Measurements from ENCODE around the gene DYNLRB1. TPM values are rescaled to one million over a fixed set of nuclear protein-coding genes. Genes with fewer than 3 reads are reported as not detected.

The DYNLRB1 gene
- total and polyA plus RNA-seq, 2 of the 13 experiments (the other 11 are each of a cell fraction or from before 2014, with no cell fraction given) = 140 to 244 TPM

GRCh38 chr20:34579191-34579978, 63.2 kb downstream of the DYNLRB1 start:
- ChIA-PET POLR2A (no interaction called here), CTCF (ENCODE audit: low intra/inter-chr PET ratio, low total read pairs) (interaction anchor here (1.3 to 2.0 kb wide), 2 partner anchors 175 to 191 kb away, joined by 3 to 25 read pairs; no protein-coding TSS in a partner anchor)
- H3K9ac ChIP-seq (ENCODE audit: insufficient read depth, low read depth, low read length) = no peak overlapping the region
- no TSS peak for BruUV-seq (replicated peaks)
- intact Hi-C loops (cut with micrococcal nuclease; ENCODE audit: unreplicated experiment) = no loop called here
- H3K27ac ChIP-seq (ENCODE audit: extremely low read length, insufficient read depth, low read length) = no peak overlapping the region
- no peak overlapping the region for H3K4me3 ChIP-seq (replicated peaks in 1 of 3; ENCODE audit: insufficient read depth in 1 of 3, low read depth in 2 of 3, low read length in 3 of 3)
- DNase-seq (ENCODE audit: low spot score) (peak; percentile 45), ATAC-seq (peak; percentile 72), FAIRE-seq (no peak)
- H3K4me1 ChIP-seq (ENCODE audit: insufficient read depth, low read length) = peaks cover 14% of the 10 kb centered on the region
- no peaks in the 10 kb centered on the region for H3K27me3 ChIP-seq (ENCODE audit: control insufficient read depth in 1 of 2, insufficient read depth in 2 of 2, low read length in 2 of 2)
- no peaks in the 10 kb centered on the region for H4K20me1 ChIP-seq (ENCODE audit: insufficient read depth, low read length)
- no peak overlapping the region for H3K4me2 ChIP-seq (ENCODE audit: low read depth, low read length)
- H3K9me3 ChIP-seq (ENCODE audit: low read length) = no peaks in the 10 kb centered on the region
- H3K79me2 ChIP-seq (ENCODE audit: insufficient read depth, low read length) = no peaks in the 10 kb centered on the region
- in situ Hi-C loops (cut with HindIII; ENCODE audit: extremely low pct_ligation_motif_present, low pct_unique_long_range_greater_than_20kb) = loop anchor here (10.0 kb wide), 1 partner anchor 195 kb away; no protein-coding TSS in a partner anchor
- no peak overlapping the region for H2AFZ ChIP-seq (ENCODE audit: low read length)
- H3K36me3 ChIP-seq (replicated peaks in 1 of 2; ENCODE audit: control insufficient read depth in 1 of 2, insufficient read depth in 2 of 2, low read length in 2 of 2) = peaks cover 22 to 68% of the 10 kb centered on the region in 2 experiments
- WGBS (ENCODE audit: low lambda C conversion rate) = 95% methylated on average over 11 of the region's 11 CpGs
- TF ChIP-seq SMC3 (IDR thresholded peaks at IDR 0.05; ENCODE audit: low read length) (peak; percentile 92), TBX2 (CRISPR knock-in tag; IDR thresholded peaks at IDR 0.05; ENCODE audit: borderline replicate concordance) (no peak), CENPT (CRISPR knock-in tag; IDR thresholded peaks at IDR 0.05; ENCODE audit: low read depth) (no peak), RFX1 (IDR thresholded peaks at IDR 0.05) (no peak), CREBL2 (CRISPR knock-in tag; IDR thresholded peaks at IDR 0.05; ENCODE audit: borderline replicate concordance) (no peak), MXD3 (CRISPR knock-in tag; IDR thresholded peaks at IDR 0.05) (no peak), CTCF (CRISPR knock-in tag; IDR thresholded peaks at IDR 0.05) (peak; percentile 75), ADNP (CRISPR knock-in tag; IDR thresholded peaks at IDR 0.05) (no peak), HHEX (CRISPR knock-in tag; IDR thresholded peaks at IDR 0.05) (no peak), ZNF331 (CRISPR knock-in tag; IDR thresholded peaks at IDR 0.05) (0 out of 2 replicates have a peak, but pooled peaks have one; percentile 28), POGK (CRISPR knock-in tag; conservative IDR thresholded peaks at IDR 0.05) (no peak), NBN (conservative IDR thresholded peaks at IDR 0.05) (no peak), ZFP36 (IDR thresholded peaks at IDR 0.05; ENCODE audit: borderline replicate concordance, low read depth, low read length, partially characterized antibody) (no peak), CAMTA2 (CRISPR knock-in tag; IDR thresholded peaks at IDR 0.05; ENCODE audit: borderline replicate concordance) (no peak), KDM6A (CRISPR knock-in tag; IDR thresholded peaks at IDR 0.05; ENCODE audit: low read depth) (no peak), ZNF468 (CRISPR knock-in tag; IDR thresholded peaks at IDR 0.05) (no peak), HMGXB4 (CRISPR knock-in tag; IDR thresholded peaks at IDR 0.05; ENCODE audit: borderline replicate concordance in 1 of 2, low read depth in 1 of 2) (0 out of 4 replicates have a peak, but pooled peaks of 1 of the 2 experiments have one; percentile 36), MLLT10 (CRISPR knock-in tag; IDR thresholded peaks at IDR 0.05) (no peak)

Measured in HepG2 (cell line).